HepG2 (cell line): ENCODE results near the gene KIF26B. TPM values are rescaled to one million over a fixed set of nuclear protein-coding genes. Genes with fewer than 3 reads are reported as not detected.

ENCODE experiments used
- ATAC-seq: fragments of 200-7000 bp; cut with Tn5 transposase; 3 replicates; pipeline ENCODE4 v1.9.1; 2020; ENCODE audit warnings: mild to moderate bottlenecking, moderate library complexity
- BruUV-seq: library from RNA; stranded (reverse); fragments of 400-500 nt; replicated peaks from 2 replicates; lab custom pipeline; 2021; lab: Mats Ljungman, UMichigan
- CTCF ChIA-PET: fragments of 300-600 bp; formaldehyde crosslinking; extraction: SDS; loops from one replicate; lab custom pipeline; 2021; ENCODE audit warnings: low total read pairs, inconsistent platforms, low intra/inter-chr PET ratio; lab: Yijun Ruan, JAX
- POLR2A ChIA-PET: fragments of 350-600 bp; sonication (Branson Sonifier 250); formaldehyde crosslinking; loops from one replicate; lab custom pipeline; 2020; ENCODE audit warnings: antibody characterized with exemption, inconsistent platforms; lab: Yijun Ruan, JAX
- DNase-seq: peaks from one replicate; pipeline ENCODE4 v3.0.0-alpha.2; 2015; ENCODE audit warnings: low spot score
- FAIRE-seq: peaks from 3 replicates; lab custom pipeline; 2011; peaks lifted over from hg19 to GRCh38; lab: Jason Lieb, UNC
- H2AFZ ChIP-seq: one replicate; pipeline ENCODE4 v1.6.1; 2011; ENCODE audit warnings: low read length, inconsistent platforms
- H3K27ac ChIP-seq: fragments of 300-600 bp; 3 replicates; pipeline ENCODE4 v1.8.0; 2011; ENCODE audit warnings: mixed run types, mild to moderate bottlenecking, mixed read lengths, low read length, inconsistent platforms; ENCODE audit not compliant: insufficient read depth; ENCODE audit errors: extremely low read length
- H3K27me3 ChIP-seq, 2 experiments: fragments of 200-600 bp in 1 of 2; 2 replicates in 1 of 2; 3 replicates in 1 of 2; pipeline versions ENCODE4 v1.6.0 to v1.8.0; 2011; ENCODE audit warnings: low read length in 2 of 2, mild to moderate bottlenecking in 2 of 2, moderate library complexity in 2 of 2, inconsistent platforms in 1 of 2; ENCODE audit not compliant: insufficient read depth in 2 of 2, control insufficient read depth in 1 of 2
- H3K36me3 ChIP-seq, 2 experiments: fragments of 200-600 bp in 1 of 2; replicated peaks in 1 of 2; 2 replicates in 1 of 2; 3 replicates in 1 of 2; pipeline versions ENCODE4 v1.5.1 to v1.8.0; 2011; ENCODE audit warnings: low read length in 2 of 2, inconsistent platforms in 1 of 2; ENCODE audit not compliant: insufficient read depth in 2 of 2, control insufficient read depth in 1 of 2
- H3K4me1 ChIP-seq: 2 replicates; pipeline ENCODE4 v1.5.1; 2012; ENCODE audit warnings: low read length, inconsistent platforms; ENCODE audit not compliant: insufficient read depth
- H3K4me2 ChIP-seq: 2 replicates; pipeline ENCODE4 v1.6.0; 2011; ENCODE audit warnings: low read depth, low read length, inconsistent platforms
- H3K4me3 ChIP-seq, 3 experiments: fragments of 200-600 bp in 1 of 3; sonication (generic), shearing (Covaris generic) in 1 of 3; replicated peaks in 1 of 3; 2 replicates each; pipeline ENCODE4 v1.5.1; 2011 to 2016; ENCODE audit warnings: low read length in 3 of 3, inconsistent platforms in 2 of 3, low read depth in 2 of 3, mild to moderate bottlenecking in 2 of 3, control low read depth in 1 of 3, mixed read lengths in 1 of 3; ENCODE audit not compliant: insufficient read depth in 1 of 3
- H3K79me2 ChIP-seq: one replicate; pipeline ENCODE4 v1.6.1; 2011; ENCODE audit warnings: low read length, inconsistent platforms; ENCODE audit not compliant: insufficient read depth
- H3K9ac ChIP-seq: 2 replicates; pipeline ENCODE4 v1.6.0; 2011; ENCODE audit warnings: mild to moderate bottlenecking, low read depth, low read length, inconsistent platforms; ENCODE audit not compliant: insufficient read depth
- H3K9me3 ChIP-seq: 2 replicates; pipeline ENCODE4 v1.5.1; 2012; ENCODE audit warnings: mild to moderate bottlenecking, low read length
- H4K20me1 ChIP-seq: 2 replicates; pipeline ENCODE4 v1.6.0; 2011; ENCODE audit warnings: inconsistent platforms, mild to moderate bottlenecking, low read length, moderate library complexity; ENCODE audit not compliant: insufficient read depth
- CSRNP1 ChIP-seq: sonication (generic); formaldehyde crosslinking; IDR thresholded peaks from 2 replicates; pipeline ENCODE4 v1.8.1; 2023; ENCODE audit warnings: mild to moderate bottlenecking, missing genetic modification reagents
- DNMT3B ChIP-seq: conservative IDR thresholded peaks from 2 replicates; pipeline ENCODE4 v1.6.1; 2016; ENCODE audit warnings: missing biosample characterization, control low read depth
- PHF20 ChIP-seq: sonication (generic); formaldehyde crosslinking; IDR thresholded peaks from 2 replicates; pipeline ENCODE4 v1.5.0; 2020; ENCODE audit warnings: mild to moderate bottlenecking, missing genetic modification reagents
- SCMH1 ChIP-seq: sonication (generic); formaldehyde crosslinking; IDR thresholded peaks from 2 replicates; pipeline ENCODE4 v1.9.0; 2021; ENCODE audit warnings: missing genetic modification reagents, mild to moderate bottlenecking, borderline replicate concordance
- SETDB1 ChIP-seq: sonication (generic); formaldehyde crosslinking; IDR thresholded peaks from 2 replicates; pipeline ENCODE4 v1.5.1; 2020; ENCODE audit warnings: missing genetic modification reagents, mild to moderate bottlenecking, borderline replicate concordance
- ZBTB43 ChIP-seq: sonication (generic); formaldehyde crosslinking; conservative IDR thresholded peaks from 2 replicates; pipeline ENCODE4 v1.4.0; 2020; ENCODE audit warnings: missing genetic modification reagents
- ZFAT ChIP-seq: sonication (generic); formaldehyde crosslinking; conservative IDR thresholded peaks from 2 replicates; pipeline ENCODE4 v1.8.1; 2023; ENCODE audit warnings: missing genetic modification reagents, inconsistent platforms
- ZNF552 ChIP-seq: sonication (generic); formaldehyde crosslinking; IDR thresholded peaks from 2 replicates; pipeline ENCODE4 v1.9.0; 2022; ENCODE audit warnings: missing genetic modification reagents, mild to moderate bottlenecking, borderline replicate concordance
- ZNF879 ChIP-seq: sonication (generic); formaldehyde crosslinking; IDR thresholded peaks from 2 replicates; pipeline ENCODE4 v1.8.1; 2023; ENCODE audit warnings: missing genetic modification reagents
- WGBS: methylation state at CpG from one replicate; pipeline ENCODE4 v1.1.6; 2017; ENCODE audit warnings: low lambda C conversion rate; 5-methylcytosine and 5-hydroxymethylcytosine counted together
- in situ Hi-C: cut with HindIII; loops from 2 replicates; pipeline ENCODE4 v1.10.0; 2017; ENCODE audit warnings: low pct_unique_long_range_greater_than_20kb; ENCODE audit not compliant: extremely low pct_ligation_motif_present
- intact Hi-C: fragments of 100-400 bp; cut with micrococcal nuclease; formaldehyde crosslinking; loops from one replicate; pipeline ENCODE4 v1.10.0; 2022; ENCODE audit not compliant: unreplicated experiment
- polyA plus RNA-seq, 8 experiments: library from polyadenylated mRNA; depleted of rRNA in 3 of 8; stranded (reverse) in 7 of 8; unstranded in 1 of 8; fragments of >200 nt; fragmentation: Illumina TruSeq in 4 of 8; extraction: Trizol in 4 of 8; gene quantifications; 2 replicates each; pipeline versions ENCODE4 v1.2.1 to v1.2.3, GENCODE V29; 2011 to 2016; ENCODE audit warnings: low read depth in 4 of 8, missing spikeins in 1 of 8, mixed read lengths in 1 of 8; ENCODE audit not compliant: insufficient read depth in 1 of 8
- total RNA-seq, 5 experiments: library from RNA; depleted of rRNA; stranded (reverse); fragments of >200 nt; fragmentation: Illumina TruSeq; extraction: Trizol; gene quantifications; 2 replicates each; pipeline ENCODE4 v1.2.3, GENCODE V29; 2016; ENCODE audit warnings: low read depth in 1 of 5
- TF ChIP-seq, protein P1 (sequence below): sonication (generic); formaldehyde crosslinking; IDR thresholded peaks from 2 replicates; pipeline ENCODE4 v1.4.0; 2020; ENCODE audit warnings: mild to moderate bottlenecking, low read depth, missing genetic modification reagents
- TF ChIP-seq, protein P2 (sequence below): sonication (generic); formaldehyde crosslinking; IDR thresholded peaks from 2 replicates; pipeline ENCODE4 v1.5.0; 2020; ENCODE audit warnings: missing genetic modification reagents

The KIF26B gene
- total and polyA plus RNA-seq, 2 of the 13 experiments (the other 11 are each of a cell fraction or from before 2014, with no cell fraction given) = 0.08 to 0.09 TPM

DNA sequence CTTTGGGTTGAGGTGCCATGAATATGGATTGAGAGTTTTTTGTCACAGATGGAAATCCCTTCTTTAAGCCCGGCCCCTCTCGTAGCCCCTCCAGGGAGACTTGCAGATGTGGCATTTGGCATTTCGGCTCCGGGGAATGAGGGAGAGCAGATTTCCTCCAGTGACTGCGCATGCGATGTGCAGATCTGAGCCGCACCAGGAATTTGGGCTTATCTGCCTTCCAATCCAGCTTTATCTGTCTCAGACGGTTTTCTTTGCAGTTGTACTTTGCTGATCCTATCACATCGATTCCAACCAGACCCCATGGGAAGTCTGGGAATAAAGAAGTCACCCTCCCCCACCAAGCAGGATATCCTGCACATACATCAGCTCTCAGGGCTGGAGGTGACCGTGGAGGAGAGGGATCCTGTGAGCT lies 11.7 kb downstream of the KIF26B start (continued):
- no peak for TF ChIP-seq SCMH1 (CRISPR knock-in tag)
- TF ChIP-seq ZBTB43 (CRISPR knock-in tag) = no peak
- TF ChIP-seq, protein P1, sequence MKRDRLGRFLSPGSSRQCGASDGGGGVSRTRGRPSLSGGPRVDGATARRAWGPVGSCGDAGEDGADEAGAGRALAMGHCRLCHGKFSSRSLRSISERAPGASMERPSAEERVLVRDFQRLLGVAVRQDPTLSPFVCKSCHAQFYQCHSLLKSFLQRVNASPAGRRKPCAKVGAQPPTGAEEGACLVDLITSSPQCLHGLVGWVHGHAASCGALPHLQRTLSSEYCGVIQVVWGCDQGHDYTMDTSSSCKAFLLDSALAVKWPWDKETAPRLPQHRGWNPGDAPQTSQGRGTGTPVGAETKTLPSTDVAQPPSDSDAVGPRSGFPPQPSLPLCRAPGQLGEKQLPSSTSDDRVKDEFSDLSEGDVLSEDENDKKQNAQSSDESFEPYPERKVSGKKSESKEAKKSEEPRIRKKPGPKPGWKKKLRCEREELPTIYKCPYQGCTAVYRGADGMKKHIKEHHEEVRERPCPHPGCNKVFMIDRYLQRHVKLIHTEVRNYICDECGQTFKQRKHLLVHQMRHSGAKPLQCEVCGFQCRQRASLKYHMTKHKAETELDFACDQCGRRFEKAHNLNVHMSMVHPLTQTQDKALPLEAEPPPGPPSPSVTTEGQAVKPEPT = no peak
- TF ChIP-seq, protein P2, sequence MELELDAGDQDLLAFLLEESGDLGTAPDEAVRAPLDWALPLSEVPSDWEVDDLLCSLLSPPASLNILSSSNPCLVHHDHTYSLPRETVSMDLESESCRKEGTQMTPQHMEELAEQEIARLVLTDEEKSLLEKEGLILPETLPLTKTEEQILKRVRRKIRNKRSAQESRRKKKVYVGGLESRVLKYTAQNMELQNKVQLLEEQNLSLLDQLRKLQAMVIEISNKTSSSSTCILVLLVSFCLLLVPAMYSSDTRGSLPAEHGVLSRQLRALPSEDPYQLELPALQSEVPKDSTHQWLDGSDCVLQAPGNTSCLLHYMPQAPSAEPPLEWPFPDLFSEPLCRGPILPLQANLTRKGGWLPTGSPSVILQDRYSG (CRISPR knock-in tag) = no peak
- no peak for TF ChIP-seq PHF20 (CRISPR knock-in tag)

GRCh38 chr1:245168086-245168485 lies 13.3 kb downstream of the KIF26B start:
- CTCF ChIA-PET = no interaction called here

More at GRCh38 chr1:245168086-245168485, 13.3 kb downstream of the KIF26B start:
- H3K9me3 ChIP-seq = no peaks in the 10 kb centered on the region
- H2AFZ ChIP-seq = no peak overlapping the region
- WGBS = 79% methylated on average over 11 of the region's 13 CpGs
- POLR2A ChIA-PET = no interaction called here
- 0 out of 5 replicates have a peak, but pooled peaks cover 0 to 6% of the 10 kb centered on the region in 2 experiments for H3K27me3 ChIP-seq
- in situ Hi-C loops (loop anchor here (25.0 kb wide), 1 partner anchor 1319 kb away; no protein-coding TSS in a partner anchor), intact Hi-C loops (no loop called here)
- no peak overlapping the region for H3K4me3 ChIP-seq
- no peaks in the 10 kb centered on the region for H3K36me3 ChIP-seq
- H3K79me2 ChIP-seq = no peaks in the 10 kb centered on the region
- FAIRE-seq = no peak
- BruUV-seq = no TSS peak
- H4K20me1 ChIP-seq = no peaks in the 10 kb centered on the region
- no peak for TF ChIP-seq CSRNP1 (CRISPR knock-in tag)
- no peak for TF ChIP-seq DNMT3B (CRISPR knock-in tag)
- TF ChIP-seq ZNF552 (CRISPR knock-in tag) = no peak
- no peak for TF ChIP-seq ZFAT
- TF ChIP-seq SETDB1 = no peak
- TF ChIP-seq ZNF879 (CRISPR knock-in tag) = no peak
- no peak overlapping the region for H3K27ac ChIP-seq
- no peak overlapping the region for H3K4me2 ChIP-seq
- no peaks in the 10 kb centered on the region for H3K4me1 ChIP-seq
- DNase-seq = no peak
- no peak for ATAC-seq
- no peak overlapping the region for H3K9ac ChIP-seq
